Measurements from ENCODE around the gene VRK3. TPM values are rescaled to one million over a fixed set of nuclear protein-coding genes. Genes with fewer than 3 reads are reported as not detected.

VRK3 gene
- total and polyA plus RNA-seq, 2 of the 4 experiments (the other 2 are of a cell fraction), result 28.7 to 35.8 TPM

DNA sequence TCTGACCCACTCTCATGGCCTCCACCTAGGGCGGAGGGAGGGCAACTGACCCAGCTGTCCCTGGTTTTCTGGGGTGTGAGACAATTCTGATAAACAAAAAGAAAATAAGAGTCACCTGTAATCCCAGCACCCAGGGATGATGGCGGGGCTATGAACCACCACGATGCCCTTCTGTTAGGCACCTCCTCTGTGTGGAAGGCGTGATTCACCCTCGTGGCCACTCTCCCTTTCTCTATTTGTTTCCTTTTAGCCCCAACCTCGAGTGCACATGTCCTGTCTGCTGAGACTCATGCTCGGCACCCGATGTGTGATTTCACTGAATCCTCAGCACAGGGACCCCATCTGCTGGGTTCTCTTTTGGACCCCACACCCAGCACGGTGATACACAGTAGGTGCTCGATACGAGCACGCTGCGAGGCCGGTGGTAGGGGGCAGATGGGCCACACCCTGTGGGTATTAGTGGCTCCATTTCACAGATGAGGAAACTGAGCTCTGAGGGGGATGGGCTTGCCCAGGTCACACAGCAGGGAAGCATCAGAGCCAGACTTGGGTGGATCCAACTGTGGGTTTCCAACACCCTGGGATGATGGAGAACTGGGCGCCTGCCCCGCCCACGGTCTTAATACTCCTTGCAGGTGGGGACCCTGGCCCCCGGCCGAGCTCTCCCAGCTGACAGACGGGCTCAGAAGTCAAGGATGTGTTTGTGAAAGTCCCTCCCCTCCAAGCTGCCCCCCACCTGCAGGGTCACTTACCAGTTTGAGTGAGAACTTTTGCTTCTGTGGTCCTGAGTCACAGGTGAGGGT lies 24.9 kb downstream of the VRK3 start:
- Histone ChIP-seq H2BK120ac (ENCODE audit: low read depth, low read length) (no peak overlapping the region), H3K79me1 (ENCODE audit: low read depth in 1 of 2, low read length in 2 of 2) (peaks cover 12 to 48% of the 10 kb centered on the region in 2 experiments), H3K4me1 (ENCODE audit: control insufficient read depth, insufficient read depth, low read length) (peaks cover 10% of the 10 kb centered on the region), H2AFZ (replicated peaks; ENCODE audit: low read length, poor library complexity) (peak overlapping the region; percentile 7), H4K91ac (ENCODE audit: insufficient read depth, low read depth, low read length) (no peak overlapping the region), H3K14ac (replicated peaks; ENCODE audit: low read depth, low read length) (no peak overlapping the region), H3K27me3 (ENCODE audit: control insufficient read depth, insufficient read depth, low read length) (no peaks in the 10 kb centered on the region), H3K4ac (ENCODE audit: low read depth, low read length) (no peak overlapping the region), H3K4me3 (ENCODE audit: insufficient read depth, low read depth, low read length) (no peak overlapping the region), H3K4me2 (ENCODE audit: low read depth, low read length) (no peak overlapping the region), H2AK9ac (replicated peaks; ENCODE audit: low read depth, low read length, poor library complexity) (peak overlapping the region; percentile 65), H2AK5ac (ENCODE audit: low read depth, low read length) (no peak overlapping the region), H2BK20ac (ENCODE audit: low read depth, low read length) (no peak overlapping the region), H2BK15ac (ENCODE audit: low read depth, low read length) (no peak overlapping the region), H3K23ac (ENCODE audit: low read depth, low read length) (no peak overlapping the region), H3K56ac (ENCODE audit: extremely low read depth, insufficient read depth, low read length) (no peak overlapping the region), H3K9me3 (ENCODE audit: control insufficient read depth, insufficient read depth, low read length) (no peaks in the 10 kb centered on the region), H3K36me3 (ENCODE audit: control insufficient read depth, insufficient read depth, low read length) (peaks cover 66% of the 10 kb centered on the region), H3K9me1 (ENCODE audit: insufficient read depth, low read length) (peaks cover 22% of the 10 kb centered on the region), H3K18ac (ENCODE audit: low read depth, low read length) (no peak overlapping the region), H3K9ac (ENCODE audit: low read depth, low read length) (no peak overlapping the region), H3K27ac (ENCODE audit: insufficient read depth, low read length) (no peak overlapping the region), H4K5ac (ENCODE audit: low read depth, low read length) (no peak overlapping the region), H2BK5ac (ENCODE audit: low read depth, low read length, poor library complexity, severe bottlenecking) (no peak overlapping the region), H4K20me1 (ENCODE audit: insufficient read depth, low read length) (peaks cover 29% of the 10 kb centered on the region), H4K8ac (ENCODE audit: low read depth in 2 of 2, low read length in 2 of 2) (no peak overlapping the region)
- no TSS peak for BruUV-seq (replicated peaks)
- TF ChIP-seq, protein P1, sequence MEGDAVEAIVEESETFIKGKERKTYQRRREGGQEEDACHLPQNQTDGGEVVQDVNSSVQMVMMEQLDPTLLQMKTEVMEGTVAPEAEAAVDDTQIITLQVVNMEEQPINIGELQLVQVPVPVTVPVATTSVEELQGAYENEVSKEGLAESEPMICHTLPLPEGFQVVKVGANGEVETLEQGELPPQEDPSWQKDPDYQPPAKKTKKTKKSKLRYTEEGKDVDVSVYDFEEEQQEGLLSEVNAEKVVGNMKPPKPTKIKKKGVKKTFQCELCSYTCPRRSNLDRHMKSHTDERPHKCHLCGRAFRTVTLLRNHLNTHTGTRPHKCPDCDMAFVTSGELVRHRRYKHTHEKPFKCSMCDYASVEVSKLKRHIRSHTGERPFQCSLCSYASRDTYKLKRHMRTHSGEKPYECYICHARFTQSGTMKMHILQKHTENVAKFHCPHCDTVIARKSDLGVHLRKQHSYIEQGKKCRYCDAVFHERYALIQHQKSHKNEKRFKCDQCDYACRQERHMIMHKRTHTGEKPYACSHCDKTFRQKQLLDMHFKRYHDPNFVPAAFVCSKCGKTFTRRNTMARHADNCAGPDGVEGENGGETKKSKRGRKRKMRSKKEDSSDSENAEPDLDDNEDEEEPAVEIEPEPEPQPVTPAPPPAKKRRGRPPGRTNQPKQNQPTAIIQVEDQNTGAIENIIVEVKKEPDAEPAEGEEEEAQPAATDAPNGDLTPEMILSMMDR (conservative IDR thresholded peaks at IDR 0.05; ENCODE audit: low read depth, low read length), result no peak
- TF ChIP-seq SMC3 (IDR thresholded peaks at IDR 0.05; ENCODE audit: low read depth, low read length) (no peak), CHD1 (IDR thresholded peaks at IDR 0.05; ENCODE audit: low read depth, low read length) (no peak), BHLHE40 (IDR thresholded peaks at IDR 0.05; ENCODE audit: low read depth, low read length) (no peak), NFE2L2 (IDR thresholded peaks at IDR 0.05; ENCODE audit: low read depth, low read length) (no peak), POLR2A (IDR thresholded peaks at IDR 0.05; ENCODE audit: low read depth, low read length) (no peak), CEBPB (IDR thresholded peaks at IDR 0.05; ENCODE audit: low read depth, low read length) (no peak)
- TF ChIP-seq, protein P2, sequence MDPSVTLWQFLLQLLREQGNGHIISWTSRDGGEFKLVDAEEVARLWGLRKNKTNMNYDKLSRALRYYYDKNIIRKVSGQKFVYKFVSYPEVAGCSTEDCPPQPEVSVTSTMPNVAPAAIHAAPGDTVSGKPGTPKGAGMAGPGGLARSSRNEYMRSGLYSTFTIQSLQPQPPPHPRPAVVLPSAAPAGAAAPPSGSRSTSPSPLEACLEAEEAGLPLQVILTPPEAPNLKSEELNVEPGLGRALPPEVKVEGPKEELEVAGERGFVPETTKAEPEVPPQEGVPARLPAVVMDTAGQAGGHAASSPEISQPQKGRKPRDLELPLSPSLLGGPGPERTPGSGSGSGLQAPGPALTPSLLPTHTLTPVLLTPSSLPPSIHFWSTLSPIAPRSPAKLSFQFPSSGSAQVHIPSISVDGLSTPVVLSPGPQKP (IDR thresholded peaks at IDR 0.05; ENCODE audit: borderline replicate concordance, low read depth, low read length), result no peak
- TF ChIP-seq, protein P3, sequence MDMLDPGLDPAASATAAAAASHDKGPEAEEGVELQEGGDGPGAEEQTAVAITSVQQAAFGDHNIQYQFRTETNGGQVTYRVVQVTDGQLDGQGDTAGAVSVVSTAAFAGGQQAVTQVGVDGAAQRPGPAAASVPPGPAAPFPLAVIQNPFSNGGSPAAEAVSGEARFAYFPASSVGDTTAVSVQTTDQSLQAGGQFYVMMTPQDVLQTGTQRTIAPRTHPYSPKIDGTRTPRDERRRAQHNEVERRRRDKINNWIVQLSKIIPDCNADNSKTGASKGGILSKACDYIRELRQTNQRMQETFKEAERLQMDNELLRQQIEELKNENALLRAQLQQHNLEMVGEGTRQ (IDR thresholded peaks at IDR 0.05; ENCODE audit: low read depth, low read length), result no peak
- ATAC-seq (ENCODE audit: low read depth) (no peak), DNase-seq (no peak)
- in situ Hi-C loops (cut with MboI; ENCODE audit: low sequenced_read_pairs), result no loop called here
- POLR2A ChIA-PET (ENCODE audit: unreplicated experiment), result no interaction called here
- WGBS, 2 experiments (ENCODE audit: extremely low coverage in 2 of 2, insufficient read length in 1 of 2), result 84% methylated on average over 5 of the region's 20 CpGs; no CpG with 5 or more reads in 1 of the 2 experiments
- intact Hi-C loops (cut with micrococcal nuclease), result no loop called here
- dilution Hi-C loops (cut with HindIII; ENCODE audit: low sequenced_read_pairs, unreplicated experiment), result no loop called here
- CTCF ChIA-PET, result no interaction called here

Data from IMR-90 (cell line).